HUES48 (cell line): ENCODE results near the gene MYADML2.

ENCODE experiments used
- H3K27ac ChIP-seq: one replicate; pipeline ENCODE4 v1.7.0; 2013; ENCODE audit warnings: low read depth, low read length, inconsistent platforms
- H3K27me3 ChIP-seq: 2 replicates; pipeline ENCODE4 v1.6.1; 2013; ENCODE audit warnings: mild to moderate bottlenecking, low read length; ENCODE audit not compliant: control insufficient read depth, insufficient read depth
- H3K36me3 ChIP-seq: 2 replicates; pipeline ENCODE4 v1.6.1; 2013; ENCODE audit warnings: low read length; ENCODE audit not compliant: control insufficient read depth, insufficient read depth
- H3K4me1 ChIP-seq: 2 replicates; pipeline ENCODE4 v1.6.1; 2013; ENCODE audit warnings: mild to moderate bottlenecking, low read length; ENCODE audit not compliant: control insufficient read depth, insufficient read depth
- H3K4me3 ChIP-seq: 2 replicates; pipeline ENCODE4 v1.5.1; 2013; ENCODE audit warnings: mild to moderate bottlenecking, low read depth, low read length
- H3K9ac ChIP-seq: 2 replicates; pipeline ENCODE4 v1.6.1; 2013; ENCODE audit warnings: mild to moderate bottlenecking, low read depth, low read length, moderate library complexity
- H3K9me3 ChIP-seq: 2 replicates; pipeline ENCODE4 v1.6.1; 2013; ENCODE audit warnings: low read length; ENCODE audit not compliant: control insufficient read depth, insufficient read depth

Gene MYADML2

GRCh38 chr17:81941484-81942166, 5.4 kb downstream of the MYADML2 start:
- Histone ChIP-seq H3K9me3 (no peaks in the 10 kb centered on the region), H3K4me1 (peaks cover 11% of the 10 kb centered on the region), H3K9ac (no peak overlapping the region), H3K27ac (no peak overlapping the region), H3K36me3 (no peaks in the 10 kb centered on the region), H3K4me3 (no peak overlapping the region), H3K27me3 (0 out of 2 replicates have a peak, but pooled peaks cover 3% of the 10 kb centered on the region)

- Histone ChIP-seq H3K27ac (no peak overlapping the region), H3K9me3 (no peaks in the 10 kb centered on the region), H3K36me3 (no peaks in the 10 kb centered on the region), H3K4me1 (peaks cover 11% of the 10 kb centered on the region), H3K4me3 (no peak overlapping the region), H3K9ac (no peak overlapping the region), H3K27me3 (0 out of 2 replicates have a peak, but pooled peaks cover 3% of the 10 kb centered on the region)
These were observed 6.2 kb downstream of the MYADML2 start for GRCh38 chr17:81940538-81941483.

- no peak overlapping the region for H3K9ac ChIP-seq
- peaks cover 5% of the 10 kb centered on the region for H3K36me3 ChIP-seq
- H3K9me3 ChIP-seq, result no peaks in the 10 kb centered on the region
- H3K4me1 ChIP-seq, result peaks cover 11% of the 10 kb centered on the region
- H3K27ac ChIP-seq, result no peak overlapping the region
- H3K27me3 ChIP-seq, result 0 out of 2 replicates have a peak, but pooled peaks cover 3% of the 10 kb centered on the region
- no peak overlapping the region for H3K4me3 ChIP-seq
These were observed 7.1 kb downstream of the MYADML2 start for GRCh38 chr17:81939881-81940385.

- H3K4me1 ChIP-seq, result peaks cover 11% of the 10 kb centered on the region
- H3K36me3 ChIP-seq, result peaks cover 12% of the 10 kb centered on the region
- no peaks in the 10 kb centered on the region for H3K27me3 ChIP-seq
- no peak overlapping the region for H3K27ac ChIP-seq
- no peak overlapping the region for H3K4me3 ChIP-seq
- no peaks in the 10 kb centered on the region for H3K9me3 ChIP-seq
- no peak overlapping the region for H3K9ac ChIP-seq
These were observed 7.8 kb downstream of the MYADML2 start for GRCh38 chr17:81939218-81939617.

- no peak overlapping the region for H3K9ac ChIP-seq
- 0 out of 2 replicates have a peak overlapping the region, but pooled peaks have one; percentile 17 for H3K4me3 ChIP-seq
- no peaks in the 10 kb centered on the region for H3K27me3 ChIP-seq
- H3K27ac ChIP-seq, result no peak overlapping the region
- H3K4me1 ChIP-seq, result no peaks in the 10 kb centered on the region
- H3K9me3 ChIP-seq, result no peaks in the 10 kb centered on the region
- H3K36me3 ChIP-seq, result peaks cover 26% of the 10 kb centered on the region
These were observed 11.3 kb downstream of the MYADML2 start for GRCh38 chr17:81935709-81936084.

- H3K27me3 ChIP-seq, result no peaks in the 10 kb centered on the region
- H3K4me1 ChIP-seq, result no peaks in the 10 kb centered on the region
- no peak overlapping the region for H3K4me3 ChIP-seq
- no peak overlapping the region for H3K9ac ChIP-seq
- H3K27ac ChIP-seq, result no peak overlapping the region
- no peaks in the 10 kb centered on the region for H3K9me3 ChIP-seq
- peaks cover 26% of the 10 kb centered on the region for H3K36me3 ChIP-seq
These were observed 12.0 kb downstream of the MYADML2 start for GRCh38 chr17:81934850-81935708.

GRCh38 chr17:81934098-81934757, 12.8 kb downstream of the MYADML2 start:
- peaks cover 26% of the 10 kb centered on the region for H3K36me3 ChIP-seq
- H3K4me1 ChIP-seq, result no peaks in the 10 kb centered on the region
- no peak overlapping the region for H3K4me3 ChIP-seq
- H3K9me3 ChIP-seq, result no peaks in the 10 kb centered on the region
- H3K27me3 ChIP-seq, result 0 out of 2 replicates have a peak, but pooled peaks cover 1% of the 10 kb centered on the region
- no peak overlapping the region for H3K9ac ChIP-seq
- no peak overlapping the region for H3K27ac ChIP-seq

GRCh38 chr17:81933178-81933699, 13.8 kb downstream of the MYADML2 start:
- Histone ChIP-seq H3K9ac (no peak overlapping the region), H3K4me1 (no peaks in the 10 kb centered on the region), H3K4me3 (no peak overlapping the region), H3K27me3 (peaks cover 11% of the 10 kb centered on the region; the same call in 1 of the 2 replicates), H3K9me3 (no peaks in the 10 kb centered on the region), H3K36me3 (peaks cover 26% of the 10 kb centered on the region), H3K27ac (no peak overlapping the region)

- Histone ChIP-seq H3K27me3 (peaks cover 12% of the 10 kb centered on the region; the same call in 1 of the 2 replicates), H3K9ac (no peak overlapping the region), H3K36me3 (peaks cover 26% of the 10 kb centered on the region), H3K4me3 (no peak overlapping the region), H3K27ac (no peak overlapping the region), H3K4me1 (no peaks in the 10 kb centered on the region), H3K9me3 (no peaks in the 10 kb centered on the region)
These were observed 14.6 kb downstream of the MYADML2 start for GRCh38 chr17:81932333-81932983.
